Heart right ventricle (tissue), 16 donors: Measurements from ENCODE around the gene CYRIA. TPM values are rescaled to one million over a fixed set of nuclear protein-coding genes. Genes with fewer than 3 reads are reported as not detected.
A peak's percentile ranks its signal among the peaks of the same experiment; 100 is the strongest.

Experiments
- ATAC-seq, 8 donors: fragments of 200-7000 bp; cut with Tn5 transposase; one replicate each; pipeline ENCODE4 v1.9.1; 2020; ENCODE audit warnings: mild to moderate bottlenecking in 8 of 8, moderate library complexity in 8 of 8, moderate number of reproducible peaks in 1 of 8
- DNase-seq, 2 donors: peaks; one replicate each; pipeline ENCODE4 v3.0.0-alpha.2; 2020
- H3K27ac ChIP-seq, 10 donors: fragments of 200-600 bp; sonication (generic) in 2 of 10; one replicate each; pipeline versions ENCODE4 v1.5.0 to v1.8.0; 2020 to 2022; ENCODE audit warnings: mild to moderate bottlenecking in 3 of 10
- H3K27me3 ChIP-seq, 7 donors: fragments of 200-600 bp; one replicate each; pipeline ENCODE4 v1.8.0; 2021 to 2022; ENCODE audit warnings: mild to moderate bottlenecking in 2 of 7
- H3K36me3 ChIP-seq, 9 donors: fragments of 200-600 bp; sonication (generic) in 1 of 9; one replicate each; pipeline versions ENCODE4 v1.5.0 to v1.8.0; 2020 to 2022; ENCODE audit warnings: mild to moderate bottlenecking in 2 of 9
- H3K4me1 ChIP-seq, 9 donors: fragments of 200-600 bp; sonication (generic) in 1 of 9; one replicate each; pipeline versions ENCODE4 v1.5.0 to v1.8.0; 2020 to 2022; ENCODE audit warnings: mild to moderate bottlenecking in 4 of 9
- H3K4me3 ChIP-seq, 10 donors: fragments of 200-600 bp; sonication (generic) in 2 of 10; one replicate each; pipeline versions ENCODE4 v1.5.0 to v1.8.0; 2020 to 2022; ENCODE audit warnings: mild to moderate bottlenecking in 7 of 10, moderate library complexity in 2 of 10
- H3K9me3 ChIP-seq, 11 donors: fragments of 200-600 bp in 10 of 11; sonication (generic) in 2 of 11; one replicate each; pipeline versions ENCODE4 v1.5.0 to v1.8.0; 2013 to 2022; ENCODE audit warnings: mild to moderate bottlenecking in 2 of 11, control low read depth in 1 of 11, moderate library complexity in 1 of 11
- WGBS, 2 donors: extraction: QIAGEN DNeasy Blood & Tissue Kit; methylation state at CpG; one replicate each; pipeline ENCODE4 v1.1.7; 2013; ENCODE audit warnings: inconsistent platforms in 1 of 2; 5-methylcytosine and 5-hydroxymethylcytosine counted together
- intact Hi-C, 10 donors: fragments of 100-400 bp; cut with DNase I; formaldehyde crosslinking; loops; one replicate each; pipeline versions ENCODE4 v1.11.1 to v1.14.2; 2022
- long read RNA-seq, 3 donors: library from polyadenylated mRNA; unstranded; transcript quantifications; one replicate each; pipeline ENCODE4 v2.0.0, GENCODE V29; 2020 to 2021
- polyA plus RNA-seq, 2 donors: library from polyadenylated mRNA; stranded (reverse); fragments of 200-250 nt; gene quantifications; one replicate each; pipeline ENCODE4 v1.2.3, GENCODE V29; 2013
- total RNA-seq, 10 donors: library from RNA; stranded (reverse); fragmentation: NEBNext Ultra II Directional in 3 of 10; extraction: Animal tissue kit (Norgen Biotek cat#: 25700) in 3 of 10; gene quantifications; one replicate each; pipeline versions ENCODE4 v1.2.1 to v1.2.4, GENCODE V29; 2021 to 2023
- TF ChIP-seq, protein P1 (sequence below), 9 donors: fragments of 200-600 bp; sonication (generic) in 2 of 9; IDR thresholded peaks; one replicate each; pipeline versions ENCODE4 v1.5.0 to v1.8.0; 2021 to 2022; ENCODE audit warnings: antibody characterized with exemption in 9 of 9, mild to moderate bottlenecking in 5 of 9, moderate library complexity in 1 of 9
- donor health status: Arrhythmogenic right ventricular cardiomyopathy.
- donor health status: ischemic (EF 13 %, LVEDD 7.1; RV severe dilation, severe dysfunction).
- donor health status: healthy with polysubstance abuse.
- donor health status: DM: no; HTN: yes; CAD: no.
- donor health status: DM: no; HTN: no; CAD: no.
- donor health status: ischemic (EF 25% LVEDD 6.9; RV normal size, moderate dysfunction).
- donor health status: ischemic (EF 25% LVEDD 5.7; RV mildly dilated, moderate dysfunction).
- donor health status: healthy.
- donor health status: DM: yes; HTN: yes; CAD: no.
- donor health status: Ischemic cardiomyopathy.
- donor health status: ischemic (EF 35%, LVEDD 5.7; RV mildly dilated, moderate dysfunction).
- donor health status: nonischemic (EF 11% LVEDD 7.7; RV severe dilation, severe dysfunction).
- donor health status: DM: yes; HTN: yes; CAD: no.
- donor health status: PGD.
- donor health status: ischemic (EF 29% LVEDD 5.4; RV normal size, mild dysfunction).
- donor health status: nonischemic (EF 23%, LVEDD 6.1; RV moderate dilation, normal function).

Gene CYRIA
- total RNA-seq (10 to 100 TPM in 1 of 10 donors, 1 to 10 TPM in 9; 1.5 to 10.6 (median 3.6) TPM), polyA plus RNA-seq (1 to 10 TPM; 1.2 to 1.3 TPM)
- long read RNA-seq, donor 1, full-length matches to known transcripts: 2 of 5 reads
- long read RNA-seq, donor 1, partial matches to known transcripts: 1 of 5 reads
- long read RNA-seq, donor 1, other reads (novel, unspliced or antisense): 2 of 5 reads
- long read RNA-seq, donor 2, full-length matches to known transcripts: 2 of 3 reads
- long read RNA-seq, donor 2, partial matches to known transcripts: 0 of 3 reads
- long read RNA-seq, donor 2, other reads (novel, unspliced or antisense): 1 of 3 reads
- long read RNA-seq, donor 3, full-length matches to known transcripts: 3 of 8 reads
- long read RNA-seq, donor 3, partial matches to known transcripts: 1 of 8 reads
- long read RNA-seq, donor 3, other reads (novel, unspliced or antisense): 4 of 8 reads

GRCh38 chr2:16665748-16666448 lies at the start of gene CYRIA:
CYRIA (minus strand) TSS chr2:16665834; CDS start chr2:16588119, 77,715 bp downstream.
- peak within 1 kb of the TSS; percentile 44 to 77 (median 70) for H3K4me3 ChIP-seq
- ATAC-seq (peak; percentile 69 to 86 (median 80)), DNase-seq (peak; percentile 63 to 77)
- TF ChIP-seq, protein P1, sequence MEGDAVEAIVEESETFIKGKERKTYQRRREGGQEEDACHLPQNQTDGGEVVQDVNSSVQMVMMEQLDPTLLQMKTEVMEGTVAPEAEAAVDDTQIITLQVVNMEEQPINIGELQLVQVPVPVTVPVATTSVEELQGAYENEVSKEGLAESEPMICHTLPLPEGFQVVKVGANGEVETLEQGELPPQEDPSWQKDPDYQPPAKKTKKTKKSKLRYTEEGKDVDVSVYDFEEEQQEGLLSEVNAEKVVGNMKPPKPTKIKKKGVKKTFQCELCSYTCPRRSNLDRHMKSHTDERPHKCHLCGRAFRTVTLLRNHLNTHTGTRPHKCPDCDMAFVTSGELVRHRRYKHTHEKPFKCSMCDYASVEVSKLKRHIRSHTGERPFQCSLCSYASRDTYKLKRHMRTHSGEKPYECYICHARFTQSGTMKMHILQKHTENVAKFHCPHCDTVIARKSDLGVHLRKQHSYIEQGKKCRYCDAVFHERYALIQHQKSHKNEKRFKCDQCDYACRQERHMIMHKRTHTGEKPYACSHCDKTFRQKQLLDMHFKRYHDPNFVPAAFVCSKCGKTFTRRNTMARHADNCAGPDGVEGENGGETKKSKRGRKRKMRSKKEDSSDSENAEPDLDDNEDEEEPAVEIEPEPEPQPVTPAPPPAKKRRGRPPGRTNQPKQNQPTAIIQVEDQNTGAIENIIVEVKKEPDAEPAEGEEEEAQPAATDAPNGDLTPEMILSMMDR (IDR thresholded peaks at IDR 0.05): no peak
- WGBS, 2 donors: 4 to 10% methylated on average over 27 to 54 of the region's 54 CpGs
- intact Hi-C loops: loop anchor here in 2 of 10 donors (5.0 kb wide), 2 partner anchors 44 to 91 kb away; no protein-coding TSS in a partner anchor
- peaks cover 2 to 53% (median 38%) of the 10 kb centered on the region in 9 donors for H3K4me1 ChIP-seq
- H3K27ac ChIP-seq: peak within 1 kb of the TSS; percentile 40 to 91 (median 73)
- H3K36me3 ChIP-seq: no peaks in the 10 kb centered on the region
- no peaks in the 10 kb centered on the region for H3K9me3 ChIP-seq
- peaks cover 0 to 6% (median 0%) of the 10 kb centered on the region in 7 donors for H3K27me3 ChIP-seq

- TF ChIP-seq, protein P1 (IDR thresholded peaks at IDR 0.05): no peak
- H3K27me3 ChIP-seq: peaks cover 0 to 6% (median 0%) of the 10 kb centered on the region in 7 donors
- H3K4me3 ChIP-seq: no peak overlapping the region
- intact Hi-C loops: no loop called here
- ATAC-seq: peak in 1 of 8 donors; percentile 18
- no peaks in the 10 kb centered on the region for H3K36me3 ChIP-seq
- no peak for DNase-seq
- no peak overlapping the region for H3K27ac ChIP-seq
- H3K4me1 ChIP-seq: peaks cover 0 to 27% (median 8%) of the 10 kb centered on the region in 9 donors
- no peaks in the 10 kb centered on the region for H3K9me3 ChIP-seq
- 37 to 56% methylated on average over 5 of the region's 5 CpGs for WGBS, 2 donors
These were observed 47.4 kb upstream of the CYRIA start for GRCh38 chr2:16713011-16713423.

- ATAC-seq: no peak
- 82 to 85% methylated on average over 2 of the region's 2 CpGs for WGBS, 2 donors
- intact Hi-C loops: no loop called here
These were observed 44.1 kb upstream of the CYRIA start for GRCh38 chr2:16709769-16710168.

GRCh38 chr2:16708173-16708572 lies 42.5 kb upstream of the CYRIA start:
- 89 to 91% methylated on average over 2 of the region's 2 CpGs for WGBS, 2 donors
- Histone ChIP-seq H3K36me3 (no peaks in the 10 kb centered on the region), H3K9me3 (peaks cover 0 to 12% (median 0%) of the 10 kb centered on the region in 11 donors), H3K27ac (no peak overlapping the region), H3K4me3 (no peak overlapping the region), H3K4me1 (peaks cover 0 to 3% (median 0%) of the 10 kb centered on the region in 9 donors), H3K27me3 (peaks cover 0 to 6% (median 0%) of the 10 kb centered on the region in 7 donors)
- TF ChIP-seq, protein P1 (IDR thresholded peaks at IDR 0.05): no peak
- ATAC-seq (no peak), DNase-seq (no peak)
- intact Hi-C loops: no loop called here

More at GRCh38 chr2:16709769-16710168, 44.1 kb upstream of the CYRIA start:
- H3K4me3 ChIP-seq: no peak overlapping the region
- no peak overlapping the region for H3K27ac ChIP-seq
- H3K9me3 ChIP-seq: no peaks in the 10 kb centered on the region
- no peaks in the 10 kb centered on the region for H3K36me3 ChIP-seq
- DNase-seq: no peak
- H3K27me3 ChIP-seq: peaks cover 0 to 6% (median 0%) of the 10 kb centered on the region in 7 donors
- peaks cover 0 to 3% (median 0%) of the 10 kb centered on the region in 9 donors for H3K4me1 ChIP-seq
- TF ChIP-seq, protein P1 (IDR thresholded peaks at IDR 0.05): no peak
